ENCODE measurements around the gene NF1.
"Not testable (repeated sequence)": the region's sequence is repeated elsewhere in the genome, so short reads cannot be mapped to it uniquely, and the experiment has no call there.

Gene NF1

GRCh38 chr17:31211352-31212012 lies 116.7 kb downstream of the NF1 start:
- DNase-seq: no peak

- DNase-seq: no peak
Observed at GRCh38 chr17:31216031-31216751, 121.4 kb downstream of the NF1 start.

- no peak for DNase-seq
Observed at GRCh38 chr17:31224366-31224765, 129.6 kb downstream of the NF1 start.

GRCh38 chr17:31225831-31226230 lies 131.1 kb downstream of the NF1 start:
- DNase-seq: no peak

- DNase-seq: no peak
Observed at GRCh38 chr17:31226373-31226772, 131.6 kb downstream of the NF1 start.

GRCh38 chr17:31226950-31227349 lies 132.2 kb downstream of the NF1 start:
- no peak for DNase-seq

- no peak for DNase-seq
Observed at GRCh38 chr17:31231852-31232251, 137.1 kb downstream of the NF1 start.

GRCh38 chr17:31235110-31235509 lies 140.3 kb downstream of the NF1 start:
- no peak for DNase-seq

- DNase-seq: no peak
Observed at GRCh38 chr17:31236137-31236536, 141.4 kb downstream of the NF1 start.

GRCh38 chr17:31236712-31237111 lies 141.9 kb downstream of the NF1 start:
- no peak for DNase-seq

GRCh38 chr17:31241116-31241515 lies 146.3 kb downstream of the NF1 start:
- DNase-seq: no peak

GRCh38 chr17:31248986-31249834 lies 154.4 kb downstream of the NF1 start:
- no peak for DNase-seq

GRCh38 chr17:31249835-31250141 lies 155.0 kb downstream of the NF1 start:
- no peak for DNase-seq

GRCh38 chr17:31250229-31250628 lies 155.5 kb downstream of the NF1 start:
- no peak for DNase-seq

- no peak for DNase-seq
Observed at GRCh38 chr17:31251105-31251969, 156.6 kb downstream of the NF1 start.

- no peak for DNase-seq
Observed at GRCh38 chr17:31251970-31252328, 157.2 kb downstream of the NF1 start.

- DNase-seq: no peak
Observed at GRCh38 chr17:31252741-31253140, 158.0 kb downstream of the NF1 start.

GRCh38 chr17:31254654-31255053 lies 159.9 kb downstream of the NF1 start:
- DNase-seq: no peak

- DNase-seq: no peak
Observed at GRCh38 chr17:31256936-31257335, 162.2 kb downstream of the NF1 start.

GRCh38 chr17:31260151-31260550 lies 165.4 kb downstream of the NF1 start:
- no peak for DNase-seq

- no peak for DNase-seq
Observed at GRCh38 chr17:31261601-31262000, 166.8 kb downstream of the NF1 start.

GRCh38 chr17:31262923-31263322 lies 168.1 kb downstream of the NF1 start:
- DNase-seq: not testable (repeated sequence)

- DNase-seq: no peak
Observed at GRCh38 chr17:31266042-31266441, 171.3 kb downstream of the NF1 start.

Data from CD4-positive, alpha-beta T cell treated with Interleukin-15 for 1 hour (primary cell).